Stimulated activated memory B cell treated with anti-CD40 and anti-IgM and Interleukin-4, amounts not matched to agents 10 μg/mL and 1 μg/mL and 100 μg/mL, for 72 hours (primary cell): ENCODE results near the gene ADAMTS6.
A peak's percentile ranks its signal among the peaks of the same experiment; 100 is the strongest.
"Not testable (repeated sequence)": the region's sequence is repeated elsewhere in the genome, so short reads cannot be mapped to it uniquely, and the experiment has no call there.

Experiments used
- ATAC-seq: fragments of 150-1000 bp; cut with Tn5 transposase; 2 replicates; pipeline ENCODE4 v1.10.0; 2021
- H3K27ac Mint-ChIP-seq: one replicate; pipeline ENCODE4 v1.8.0; 2022; ENCODE audit warnings: mild to moderate bottlenecking, mixed read lengths
- H3K27me3 Mint-ChIP-seq: one replicate; pipeline ENCODE4 v1.8.0; 2022; ENCODE audit warnings: mixed read lengths
- H3K36me3 Mint-ChIP-seq: one replicate; pipeline ENCODE4 v1.8.0; 2022; ENCODE audit warnings: mixed read lengths
- H3K4me1 Mint-ChIP-seq: one replicate; pipeline ENCODE4 v1.8.0; 2022; ENCODE audit warnings: mixed read lengths
- H3K4me3 Mint-ChIP-seq: one replicate; pipeline ENCODE4 v1.8.0; 2022; ENCODE audit warnings: mild to moderate bottlenecking, moderate library complexity, mixed read lengths
- H3K9me3 Mint-ChIP-seq: one replicate; pipeline ENCODE4 v1.8.0; 2022; ENCODE audit warnings: mixed read lengths

Gene ADAMTS6

DNA sequence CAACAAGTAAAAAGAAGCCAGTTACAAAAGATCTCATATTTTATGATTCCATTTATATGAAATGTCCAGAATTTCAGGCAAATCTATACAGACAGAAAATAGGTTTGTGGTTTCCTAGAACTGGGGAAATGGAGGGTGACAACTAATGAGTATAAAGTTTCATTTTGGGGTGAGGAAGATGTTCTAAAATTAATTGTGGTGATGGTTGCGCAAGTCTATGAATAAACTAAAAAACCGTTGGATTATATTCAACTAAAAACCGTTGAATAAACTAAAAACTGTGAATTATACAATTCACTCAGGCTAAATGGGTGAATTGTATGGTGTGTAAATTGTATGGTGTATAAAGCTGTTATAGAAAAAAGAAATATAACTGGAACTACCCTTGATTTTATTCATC, 47.6 kb downstream of the ADAMTS6 start:
- no peaks in the 10 kb centered on the region for H3K9me3 Mint-ChIP-seq
- H3K27ac Mint-ChIP-seq: no peak overlapping the region
- no peak for ATAC-seq
- H3K27me3 Mint-ChIP-seq: no peaks in the 10 kb centered on the region
- no peak overlapping the region for H3K4me3 Mint-ChIP-seq
- peaks cover 19% of the 10 kb centered on the region for H3K36me3 Mint-ChIP-seq
- H3K4me1 Mint-ChIP-seq: no peaks in the 10 kb centered on the region

DNA sequence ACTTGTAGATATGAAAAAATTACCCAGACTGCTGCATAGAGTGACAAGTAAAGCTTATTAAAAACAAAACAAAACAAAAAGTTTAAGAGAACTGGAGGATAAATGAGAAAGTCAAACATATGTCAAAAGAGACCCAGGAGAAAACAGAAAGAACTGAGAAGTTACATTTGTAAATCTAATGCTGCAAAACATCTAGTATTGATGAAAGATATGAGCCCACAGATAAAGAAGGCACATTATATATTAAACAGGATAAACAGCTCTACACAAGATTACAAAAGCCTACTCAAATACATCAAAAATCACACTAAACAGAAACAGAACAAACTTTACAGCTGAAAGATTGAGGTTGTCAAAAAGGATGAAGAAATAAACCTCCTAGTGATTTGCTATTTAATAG, 55.1 kb downstream of the ADAMTS6 start:
- peaks cover 7% of the 10 kb centered on the region for H3K9me3 Mint-ChIP-seq
- no peak overlapping the region for H3K4me3 Mint-ChIP-seq
- no peak overlapping the region for H3K27ac Mint-ChIP-seq
- no peaks in the 10 kb centered on the region for H3K27me3 Mint-ChIP-seq
- no peak for ATAC-seq
- H3K36me3 Mint-ChIP-seq: peaks cover 7% of the 10 kb centered on the region
- H3K4me1 Mint-ChIP-seq: no peaks in the 10 kb centered on the region

DNA sequence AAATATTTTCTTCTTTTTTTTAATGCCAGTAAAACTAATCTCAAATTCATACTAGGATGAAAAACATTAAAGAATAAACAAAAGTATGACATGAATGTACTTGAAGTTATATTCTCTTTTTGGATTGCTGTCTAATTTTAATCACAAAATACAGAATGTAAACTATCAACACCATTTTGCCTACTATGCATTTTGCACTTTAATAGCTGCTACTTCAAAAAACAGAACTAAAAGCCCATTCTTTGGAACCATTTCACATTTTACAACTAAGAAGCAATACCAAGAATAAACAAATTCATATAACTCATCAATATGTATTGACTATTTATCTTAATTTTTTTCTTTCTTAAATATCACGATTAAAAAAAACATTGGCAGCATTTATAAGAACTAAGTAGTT, 58.1 kb downstream of the ADAMTS6 start:
- Mint-ChIP-seq H3K36me3 (peaks cover 34% of the 10 kb centered on the region), H3K4me1 (no peaks in the 10 kb centered on the region), H3K27me3 (no peaks in the 10 kb centered on the region), H3K27ac (no peak overlapping the region), H3K9me3 (peaks cover 20% of the 10 kb centered on the region), H3K4me3 (no peak overlapping the region)
- no peak for ATAC-seq

DNA sequence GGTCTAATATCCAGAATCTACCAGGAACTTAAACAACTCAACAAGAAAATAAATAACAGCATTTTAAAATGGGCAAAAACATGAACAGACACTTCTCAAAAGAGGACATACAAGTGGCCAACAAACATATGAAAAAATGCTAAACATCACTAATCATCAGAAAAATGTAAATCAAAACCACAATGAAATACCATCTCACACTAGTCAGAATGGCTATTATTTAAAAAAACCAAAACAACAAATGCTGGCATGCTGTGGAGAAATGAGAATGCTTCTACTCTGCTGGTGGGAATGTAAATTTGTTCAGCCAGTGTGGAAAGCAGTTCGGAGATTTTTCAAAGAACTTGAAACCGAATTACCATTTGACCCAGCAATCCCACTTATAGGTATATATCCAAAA, 63.1 kb downstream of the ADAMTS6 start:
- peaks cover 53% of the 10 kb centered on the region for H3K36me3 Mint-ChIP-seq
- ATAC-seq: no peak
- H3K27ac Mint-ChIP-seq: no peak overlapping the region
- H3K27me3 Mint-ChIP-seq: no peaks in the 10 kb centered on the region
- H3K9me3 Mint-ChIP-seq: peaks cover 27% of the 10 kb centered on the region
- no peaks in the 10 kb centered on the region for H3K4me1 Mint-ChIP-seq
- no peak overlapping the region for H3K4me3 Mint-ChIP-seq

DNA sequence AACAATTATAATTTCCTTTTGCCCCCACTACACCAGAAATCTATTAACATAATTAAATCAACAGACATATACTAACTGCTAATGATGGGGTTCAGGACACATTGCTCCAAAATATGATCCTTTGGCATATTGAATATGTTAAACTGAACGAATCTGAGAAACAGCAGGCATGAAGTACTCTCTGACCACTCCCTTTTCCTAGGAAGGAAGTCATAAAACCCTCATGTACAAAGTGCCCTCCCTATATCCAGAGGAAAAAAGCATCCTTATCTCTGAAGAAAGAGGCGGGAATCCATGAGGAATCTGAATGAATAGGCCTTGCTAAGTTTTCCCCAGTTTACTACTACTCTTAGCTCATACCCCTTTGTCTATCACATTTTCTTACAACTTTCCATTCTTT, 67.9 kb downstream of the ADAMTS6 start:
- no peaks in the 10 kb centered on the region for H3K27me3 Mint-ChIP-seq
- no peaks in the 10 kb centered on the region for H3K4me1 Mint-ChIP-seq
- no peak overlapping the region for H3K4me3 Mint-ChIP-seq
- peaks cover 38% of the 10 kb centered on the region for H3K36me3 Mint-ChIP-seq
- no peak overlapping the region for H3K27ac Mint-ChIP-seq
- no peak for ATAC-seq
- peaks cover 8% of the 10 kb centered on the region for H3K9me3 Mint-ChIP-seq

DNA sequence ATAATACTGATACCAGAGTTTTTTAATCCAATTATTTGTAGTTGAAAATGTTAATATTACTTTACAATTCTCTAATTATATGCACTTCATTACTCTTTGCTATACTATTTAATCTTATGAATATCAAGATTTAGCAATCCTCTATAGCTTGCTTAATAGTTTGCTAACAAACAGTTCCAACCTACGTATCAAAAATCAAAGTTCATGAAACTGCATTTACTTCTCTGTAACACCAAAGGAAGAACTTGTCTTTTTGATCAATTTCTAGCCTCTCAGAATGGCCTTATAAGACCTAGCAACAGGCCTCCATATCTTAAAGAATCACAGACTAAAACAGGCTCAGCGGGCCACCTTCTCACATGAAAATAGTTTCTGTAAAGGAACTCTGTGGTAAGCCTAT, 68.9 kb downstream of the ADAMTS6 start:
- no peaks in the 10 kb centered on the region for H3K4me1 Mint-ChIP-seq
- no peak for ATAC-seq
- peaks cover 5% of the 10 kb centered on the region for H3K9me3 Mint-ChIP-seq
- no peaks in the 10 kb centered on the region for H3K27me3 Mint-ChIP-seq
- H3K4me3 Mint-ChIP-seq: no peak overlapping the region
- H3K27ac Mint-ChIP-seq: no peak overlapping the region
- peaks cover 44% of the 10 kb centered on the region for H3K36me3 Mint-ChIP-seq

DNA sequence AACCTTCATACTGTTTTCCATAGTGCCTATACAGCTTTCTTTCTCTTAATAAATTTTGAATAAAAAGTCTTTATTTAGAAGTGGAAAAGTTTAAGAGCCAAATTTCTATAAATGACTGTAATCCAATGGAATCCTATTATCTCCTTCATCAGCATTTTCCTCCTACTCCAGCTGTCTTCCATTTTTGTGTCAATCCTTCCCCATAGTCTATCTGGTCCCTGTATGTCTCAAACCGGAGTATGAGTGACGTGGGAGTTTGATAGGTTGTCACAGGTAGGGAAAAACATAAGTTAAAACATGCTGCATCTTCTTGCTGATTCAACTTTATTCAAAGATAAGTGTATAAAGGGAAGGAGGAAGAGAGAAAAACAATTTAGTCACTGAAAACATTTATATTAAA, 70.4 kb downstream of the ADAMTS6 start:
- Mint-ChIP-seq H3K4me3 (no peak overlapping the region), H3K4me1 (no peaks in the 10 kb centered on the region), H3K27me3 (no peaks in the 10 kb centered on the region), H3K36me3 (peaks cover 41% of the 10 kb centered on the region), H3K27ac (no peak overlapping the region), H3K9me3 (no peaks in the 10 kb centered on the region)
- ATAC-seq: no peak

DNA sequence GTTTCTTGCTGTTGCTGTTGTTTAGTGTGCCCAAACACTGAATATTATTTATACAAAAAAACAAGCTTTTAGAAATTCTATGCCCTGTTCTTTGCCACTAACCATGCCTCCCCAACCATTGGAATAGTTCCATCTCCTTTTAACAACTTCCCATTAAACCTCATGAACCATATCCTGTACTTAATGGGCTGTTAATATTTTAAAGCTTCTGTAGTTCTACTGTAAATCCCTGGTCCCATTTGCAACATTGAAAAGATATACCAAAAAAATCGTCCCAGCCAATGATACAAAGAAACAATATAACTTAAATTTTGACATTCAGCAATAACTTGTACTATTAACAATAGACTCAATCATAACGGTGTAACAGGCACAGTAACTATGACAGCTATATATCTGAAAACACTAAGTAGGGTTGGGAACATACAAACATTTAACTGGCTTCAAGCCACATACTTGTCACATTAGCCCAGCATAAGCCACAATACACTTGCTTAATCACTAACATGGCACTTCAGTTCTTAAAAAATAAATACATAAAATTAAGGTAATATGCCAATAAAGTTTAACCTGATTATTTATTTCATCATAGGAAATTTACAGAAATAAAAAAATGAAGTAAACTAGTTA, 86.1 kb downstream of the ADAMTS6 start:
- Mint-ChIP-seq H3K9me3 (no peaks in the 10 kb centered on the region), H3K4me3 (no peak overlapping the region), H3K36me3 (no peaks in the 10 kb centered on the region), H3K27me3 (no peaks in the 10 kb centered on the region), H3K4me1 (no peaks in the 10 kb centered on the region), H3K27ac (no peak overlapping the region)
- no peak for ATAC-seq

DNA sequence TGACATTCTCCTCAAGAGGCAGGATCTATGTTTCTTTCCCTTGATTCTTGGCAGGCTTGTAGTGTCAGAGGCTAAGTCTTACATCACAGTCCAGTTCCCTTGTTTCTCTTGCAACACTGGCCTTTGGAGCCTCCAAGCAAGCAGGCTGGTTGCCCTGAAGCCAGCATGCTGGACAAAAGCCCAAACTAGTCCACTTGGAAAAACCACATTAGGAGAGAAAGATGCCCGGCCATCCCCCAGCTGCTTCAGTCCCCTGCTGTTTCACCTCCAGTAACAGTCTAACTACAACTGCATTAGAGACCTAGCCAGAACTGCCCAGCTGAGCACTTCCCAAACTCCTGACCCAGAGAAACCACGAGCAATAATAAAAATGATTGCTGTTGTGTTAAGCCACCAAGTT, 87.6 kb downstream of the ADAMTS6 start:
- Mint-ChIP-seq H3K27ac (no peak overlapping the region), H3K4me1 (no peaks in the 10 kb centered on the region), H3K4me3 (no peak overlapping the region), H3K36me3 (no peaks in the 10 kb centered on the region), H3K27me3 (no peaks in the 10 kb centered on the region), H3K9me3 (no peaks in the 10 kb centered on the region)
- no peak for ATAC-seq

DNA sequence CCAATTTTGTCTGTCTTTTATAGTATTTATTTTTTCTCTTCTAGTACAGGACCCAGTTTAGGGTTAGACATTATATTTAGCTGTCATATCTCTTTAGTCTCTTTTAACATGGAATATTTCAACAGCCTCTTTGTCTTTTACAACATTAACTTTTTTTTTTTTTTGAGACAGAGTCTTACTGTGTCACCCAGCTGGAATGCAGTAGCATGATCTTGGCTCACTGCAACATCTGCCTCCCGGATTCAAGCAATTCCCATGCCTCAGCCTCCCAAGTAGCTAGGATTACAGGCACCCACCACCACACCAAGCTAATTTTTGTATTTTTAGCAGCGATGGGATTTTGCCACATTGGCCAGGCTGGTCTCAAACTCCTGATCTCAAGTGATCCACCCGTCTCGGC, 90.1 kb downstream of the ADAMTS6 start:
- Mint-ChIP-seq H3K27me3 (no peaks in the 10 kb centered on the region), H3K4me1 (no peaks in the 10 kb centered on the region), H3K27ac (no peak overlapping the region), H3K4me3 (no peak overlapping the region), H3K9me3 (no peaks in the 10 kb centered on the region), H3K36me3 (no peaks in the 10 kb centered on the region)
- ATAC-seq: no peak

DNA sequence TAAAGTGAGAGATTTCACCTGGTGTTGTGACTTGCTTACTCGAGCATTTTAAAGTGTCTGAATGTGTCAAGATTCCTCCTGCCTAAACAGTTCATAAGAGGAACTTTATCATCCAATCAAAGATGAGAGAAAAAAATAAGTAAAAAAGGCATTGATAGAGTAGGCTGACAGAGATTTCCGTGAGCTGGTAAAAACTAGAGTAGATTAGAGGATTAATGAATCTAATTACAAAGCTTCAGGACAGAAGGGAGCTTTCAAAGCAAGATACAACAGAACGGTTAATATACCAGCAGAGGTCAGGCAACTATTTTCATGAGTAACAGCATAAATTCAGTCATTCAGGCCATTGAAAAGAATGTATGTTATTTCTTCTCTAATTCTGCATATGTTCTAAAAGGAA, 91.5 kb downstream of the ADAMTS6 start:
- no peaks in the 10 kb centered on the region for H3K9me3 Mint-ChIP-seq
- H3K4me3 Mint-ChIP-seq: no peak overlapping the region
- no peaks in the 10 kb centered on the region for H3K27me3 Mint-ChIP-seq
- no peaks in the 10 kb centered on the region for H3K4me1 Mint-ChIP-seq
- H3K36me3 Mint-ChIP-seq: no peaks in the 10 kb centered on the region
- no peak overlapping the region for H3K27ac Mint-ChIP-seq
- no peak for ATAC-seq

DNA sequence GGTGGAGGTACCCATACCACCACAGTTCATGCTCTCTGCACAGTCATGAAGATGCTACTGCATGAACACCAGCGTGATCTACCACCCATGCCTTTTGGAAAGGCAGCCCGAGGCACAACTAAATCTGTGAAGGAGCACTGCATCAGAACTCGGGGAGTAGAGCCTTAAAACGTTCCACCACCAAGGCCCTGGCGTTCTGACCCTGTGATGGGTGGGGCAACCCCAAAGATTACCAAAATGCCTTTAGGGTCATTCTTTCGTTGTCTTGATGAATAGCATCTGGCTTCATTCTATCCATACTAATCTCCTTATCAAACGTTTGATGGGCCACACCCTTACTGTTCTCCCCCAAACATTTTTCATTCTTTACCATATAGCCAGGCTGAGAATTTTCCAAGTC, 97.9 kb downstream of the ADAMTS6 start:
- Mint-ChIP-seq H3K27me3 (no peaks in the 10 kb centered on the region), H3K9me3 (no peaks in the 10 kb centered on the region)
- peak; percentile 24 for ATAC-seq

DNA sequence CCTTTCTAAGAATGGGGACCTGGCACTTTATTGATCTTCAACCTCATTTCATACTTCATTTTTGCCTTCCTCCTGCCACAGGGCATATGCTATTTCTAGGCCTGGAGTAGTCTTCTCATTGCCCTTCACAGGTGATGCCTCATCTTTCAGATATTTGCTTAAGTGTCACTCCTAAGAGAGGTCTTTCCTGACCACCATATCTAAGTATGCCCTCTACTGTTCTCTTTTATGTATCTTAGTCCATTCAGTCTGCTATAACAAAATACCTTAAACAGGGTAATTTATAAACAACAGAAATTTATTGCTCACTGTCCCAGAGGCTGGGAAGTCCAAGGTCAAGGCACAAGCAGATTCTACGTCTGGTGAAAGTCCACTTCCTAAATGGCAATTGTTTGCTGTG, 99.1 kb downstream of the ADAMTS6 start:
- no peak overlapping the region for H3K27ac Mint-ChIP-seq

More for the DNA sequence above, 97.9 kb downstream of the ADAMTS6 start:
- H3K4me1 Mint-ChIP-seq: no peaks in the 10 kb centered on the region
- no peaks in the 10 kb centered on the region for H3K36me3 Mint-ChIP-seq
- H3K27ac Mint-ChIP-seq: no peak overlapping the region
- no peak overlapping the region for H3K4me3 Mint-ChIP-seq

DNA sequence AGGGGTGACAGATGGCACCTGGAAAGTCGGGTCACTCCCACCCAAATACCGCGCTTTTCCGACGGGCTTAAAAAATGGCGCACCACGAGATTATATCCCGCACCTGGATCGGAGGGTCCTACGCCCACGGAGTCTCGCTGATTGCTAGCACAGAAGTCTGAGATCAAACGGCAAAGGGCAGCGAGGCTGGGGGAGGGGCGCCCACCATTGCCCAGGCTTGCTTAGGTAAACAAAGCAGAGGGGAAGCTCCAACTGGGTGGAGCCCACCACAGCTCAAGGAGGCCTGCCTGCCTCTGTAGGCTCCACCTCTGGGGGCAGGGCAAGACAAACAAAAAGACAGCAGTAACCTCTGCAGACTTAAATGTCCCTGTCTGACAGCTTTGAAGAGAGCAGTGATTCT, 111.2 kb downstream of the ADAMTS6 start:
- not testable (repeated sequence) for H3K36me3 Mint-ChIP-seq, ATAC-seq, H3K4me1 Mint-ChIP-seq, H3K9me3 Mint-ChIP-seq, H3K4me3 Mint-ChIP-seq, H3K27ac Mint-ChIP-seq, H3K27me3 Mint-ChIP-seq

More for the DNA sequence above, 99.1 kb downstream of the ADAMTS6 start:
- H3K9me3 Mint-ChIP-seq: no peaks in the 10 kb centered on the region
- no peak for ATAC-seq
- no peaks in the 10 kb centered on the region for H3K36me3 Mint-ChIP-seq
- no peaks in the 10 kb centered on the region for H3K27me3 Mint-ChIP-seq
- H3K4me3 Mint-ChIP-seq: no peak overlapping the region
- no peaks in the 10 kb centered on the region for H3K4me1 Mint-ChIP-seq

DNA sequence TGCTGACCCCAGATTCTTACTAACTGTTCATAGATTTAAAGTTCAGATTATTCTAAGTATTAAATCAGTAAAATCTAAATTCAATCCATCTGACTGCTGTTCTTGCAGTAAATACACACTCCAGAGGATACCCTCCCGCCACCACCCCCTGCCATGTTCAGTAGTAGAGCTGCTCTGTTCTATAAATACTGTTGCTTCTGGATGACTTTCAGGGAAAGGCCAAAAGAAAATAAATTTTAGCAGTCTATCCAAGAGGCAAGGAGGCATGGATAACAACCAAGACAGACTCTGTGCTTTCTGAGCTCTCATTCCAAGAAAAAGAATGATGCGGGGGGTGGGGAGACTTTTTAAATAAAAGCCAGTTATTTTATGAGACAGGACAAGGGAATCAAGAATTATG, 115.1 kb downstream of the ADAMTS6 start:
- peaks cover 6% of the 10 kb centered on the region for H3K36me3 Mint-ChIP-seq
- H3K4me3 Mint-ChIP-seq: no peak overlapping the region
- no peak for ATAC-seq
- H3K27me3 Mint-ChIP-seq: no peaks in the 10 kb centered on the region
- no peak overlapping the region for H3K27ac Mint-ChIP-seq
- no peaks in the 10 kb centered on the region for H3K4me1 Mint-ChIP-seq
- no peaks in the 10 kb centered on the region for H3K9me3 Mint-ChIP-seq

DNA sequence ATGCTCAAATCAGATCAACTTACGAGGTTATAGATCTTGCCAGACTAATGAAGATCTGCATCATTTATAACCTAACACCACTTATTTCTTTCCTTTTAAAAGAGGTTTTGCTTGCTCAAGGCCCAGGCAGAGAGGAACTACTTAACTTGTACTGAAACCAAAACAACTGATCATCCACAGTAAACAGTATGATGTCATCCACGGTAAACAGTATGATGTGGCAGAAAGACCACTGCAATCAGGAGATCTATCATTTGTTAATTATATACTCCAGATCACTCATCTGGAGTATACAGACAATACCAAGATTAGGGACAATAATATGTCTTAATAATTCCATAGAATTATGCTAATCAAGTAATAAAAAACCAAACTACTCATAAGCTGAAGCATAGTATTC, 116.8 kb downstream of the ADAMTS6 start:
- Mint-ChIP-seq H3K36me3 (no peaks in the 10 kb centered on the region), H3K4me3 (no peak overlapping the region), H3K27me3 (no peaks in the 10 kb centered on the region), H3K4me1 (no peaks in the 10 kb centered on the region), H3K9me3 (no peaks in the 10 kb centered on the region), H3K27ac (no peak overlapping the region)
- no peak for ATAC-seq

DNA sequence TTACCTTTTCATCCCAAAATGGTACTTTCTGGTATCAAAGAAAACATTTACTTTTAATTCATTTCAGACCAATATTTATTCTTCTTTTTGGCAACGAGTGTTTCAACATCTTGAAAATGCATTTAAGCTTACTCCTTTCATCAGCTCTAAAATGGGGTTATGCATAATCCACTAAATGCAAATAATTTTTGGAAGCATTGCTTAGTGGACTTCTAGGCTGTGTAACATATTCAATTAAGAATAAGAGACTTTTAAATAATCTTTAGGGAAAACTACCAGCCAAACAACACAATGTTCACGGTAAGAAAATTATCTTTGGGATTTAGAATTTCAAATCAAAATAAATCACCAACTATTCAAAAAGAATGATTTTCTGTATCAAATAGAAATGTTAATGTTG, 118.2 kb downstream of the ADAMTS6 start:
- Mint-ChIP-seq H3K36me3 (no peaks in the 10 kb centered on the region), H3K4me3 (no peak overlapping the region), H3K27ac (no peak overlapping the region), H3K9me3 (no peaks in the 10 kb centered on the region), H3K4me1 (no peaks in the 10 kb centered on the region), H3K27me3 (no peaks in the 10 kb centered on the region)
- no peak for ATAC-seq
